DOHH2 (cell line): ENCODE results near the gene ALDH1L2.

ENCODE experiments used
- H3F3A ChIP-seq: fragments of 200-600 bp; sonication (generic), shearing (Covaris generic); 2 replicates; pipeline ENCODE4 v1.6.0; 2016; ENCODE audit warnings: antibody characterized with exemption, mild to moderate bottlenecking; ENCODE audit not compliant: control insufficient read depth, insufficient read depth
- H3K27ac ChIP-seq: fragments of 200-600 bp; sonication (generic); 2 replicates; pipeline ENCODE4 v1.5.1; 2014; ENCODE audit warnings: low read depth, mild to moderate bottlenecking, low read length, moderate library complexity
- H3K27me3 ChIP-seq: fragments of 200-600 bp; sonication (generic); 2 replicates; pipeline ENCODE4 v1.6.1; 2014; ENCODE audit warnings: mild to moderate bottlenecking, low read length, mixed read lengths; ENCODE audit not compliant: control insufficient read depth
- H3K36me3 ChIP-seq: fragments of 200-600 bp; sonication (generic); 2 replicates; pipeline ENCODE4 v1.6.1; 2014; ENCODE audit warnings: mild to moderate bottlenecking, low read length, moderate library complexity, mixed read lengths; ENCODE audit not compliant: control insufficient read depth
- H3K4me1 ChIP-seq: fragments of 200-600 bp; sonication (generic); 2 replicates; pipeline ENCODE4 v1.6.1; 2014; ENCODE audit warnings: mild to moderate bottlenecking, low read length, mixed read lengths; ENCODE audit not compliant: control insufficient read depth
- H3K4me2 ChIP-seq: fragments of 200-600 bp; sonication (generic); 2 replicates; pipeline ENCODE4 v1.6.0; 2014; ENCODE audit warnings: mild to moderate bottlenecking, low read length, moderate library complexity
- H3K4me3 ChIP-seq: fragments of 200-600 bp; sonication (generic); 2 replicates; pipeline ENCODE4 v1.5.1; 2014; ENCODE audit warnings: mild to moderate bottlenecking, low read length, mixed read lengths
- H3K79me2 ChIP-seq: fragments of 200-600 bp; sonication (generic); 2 replicates; pipeline ENCODE4 v1.6.1; 2014; ENCODE audit warnings: mild to moderate bottlenecking, low read length, mixed read lengths; ENCODE audit not compliant: control insufficient read depth
- H3K9me2 ChIP-seq: fragments of 200-600 bp; sonication (generic); replicated peaks from 2 replicates; pipeline ENCODE4 v1.6.1; 2014; ENCODE audit warnings: mild to moderate bottlenecking, low read length, mixed read lengths; ENCODE audit not compliant: control insufficient read depth
- H3K9me3 ChIP-seq: fragments of 200-600 bp; sonication (generic); 2 replicates; pipeline ENCODE4 v1.6.1; 2014; ENCODE audit warnings: antibody characterized with exemption, low read length, mixed read lengths; ENCODE audit not compliant: control insufficient read depth, insufficient read depth
- H4K20me1 ChIP-seq: fragments of 200-600 bp; sonication (generic); 2 replicates; pipeline ENCODE4 v1.6.0; 2014; ENCODE audit warnings: low read depth, mild to moderate bottlenecking, antibody characterized with exemption, low read length, moderate library complexity; ENCODE audit not compliant: control insufficient read depth, insufficient read depth
- CTCF ChIP-seq: fragments of 200-600 bp; sonication (generic); IDR thresholded peaks from one replicate; pipeline ENCODE4 v1.5.1; 2014; ENCODE audit warnings: antibody characterized with exemption, mild to moderate bottlenecking, low read depth, low read length; ENCODE audit not compliant: poor library complexity, severe bottlenecking
- EZH2phosphoT487 ChIP-seq: fragments of 200-600 bp; sonication (generic); IDR thresholded peaks from 2 replicates; pipeline ENCODE4 v1.6.1; 2017; ENCODE audit warnings: borderline replicate concordance, mild to moderate bottlenecking, antibody characterized with exemption, low read length, moderate library complexity, mixed read lengths

Gene ALDH1L2

GRCh38 chr12:105015543-105015942 is 68.7 kb downstream of the ALDH1L2 start:
- H3K9me2 ChIP-seq = no peaks in the 10 kb centered on the region
- no peaks in the 10 kb centered on the region for H3K4me1 ChIP-seq
- H3K79me2 ChIP-seq = no peaks in the 10 kb centered on the region; the same call in 1 of the 2 replicates
- H3K4me2 ChIP-seq = no peak overlapping the region
- H4K20me1 ChIP-seq = no peaks in the 10 kb centered on the region
- peaks cover 32% of the 10 kb centered on the region for H3K36me3 ChIP-seq
- TF ChIP-seq EZH2phosphoT487 = no peak
- TF ChIP-seq CTCF = no peak
- H3F3A ChIP-seq = 0 out of 2 replicates have a peak, but pooled peaks cover 2% of the 10 kb centered on the region
- no peak overlapping the region for H3K4me3 ChIP-seq
- H3K9me3 ChIP-seq = no peaks in the 10 kb centered on the region
- no peaks in the 10 kb centered on the region for H3K27me3 ChIP-seq
- no peak overlapping the region for H3K27ac ChIP-seq

- Histone ChIP-seq H3K79me2 (peaks cover 3% of the 10 kb centered on the region), H3K9me3 (no peaks in the 10 kb centered on the region), H3K4me3 (no peak overlapping the region), H3K36me3 (peaks cover 35% of the 10 kb centered on the region), H3K4me1 (no peaks in the 10 kb centered on the region), H4K20me1 (no peaks in the 10 kb centered on the region), H3K27me3 (no peaks in the 10 kb centered on the region), H3K9me2 (no peaks in the 10 kb centered on the region), H3F3A (no peaks in the 10 kb centered on the region), H3K27ac (no peak overlapping the region), H3K4me2 (no peak overlapping the region)
- no peak for TF ChIP-seq EZH2phosphoT487
- TF ChIP-seq CTCF = no peak
Observed at GRCh38 chr12:105014603-105015002, 69.7 kb downstream of the ALDH1L2 start.

- Histone ChIP-seq H3K4me3 (no peak overlapping the region), H3K9me3 (no peaks in the 10 kb centered on the region), H3K79me2 (peaks cover 3% of the 10 kb centered on the region), H3K27ac (no peak overlapping the region), H3F3A (no peaks in the 10 kb centered on the region), H3K4me1 (no peaks in the 10 kb centered on the region), H3K9me2 (no peaks in the 10 kb centered on the region), H3K4me2 (no peak overlapping the region), H3K27me3 (no peaks in the 10 kb centered on the region), H4K20me1 (no peaks in the 10 kb centered on the region), H3K36me3 (peaks cover 35% of the 10 kb centered on the region)
- no peak for TF ChIP-seq EZH2phosphoT487
- TF ChIP-seq CTCF = no peak
Observed at GRCh38 chr12:105013892-105014291, 70.4 kb downstream of the ALDH1L2 start.
